ENCODE data around the gene ELF3.

GRCh38 chr1:202034683-202035462 lies 24.5 kb downstream of the ELF3 start:
- TF ChIP-seq, protein P1, sequence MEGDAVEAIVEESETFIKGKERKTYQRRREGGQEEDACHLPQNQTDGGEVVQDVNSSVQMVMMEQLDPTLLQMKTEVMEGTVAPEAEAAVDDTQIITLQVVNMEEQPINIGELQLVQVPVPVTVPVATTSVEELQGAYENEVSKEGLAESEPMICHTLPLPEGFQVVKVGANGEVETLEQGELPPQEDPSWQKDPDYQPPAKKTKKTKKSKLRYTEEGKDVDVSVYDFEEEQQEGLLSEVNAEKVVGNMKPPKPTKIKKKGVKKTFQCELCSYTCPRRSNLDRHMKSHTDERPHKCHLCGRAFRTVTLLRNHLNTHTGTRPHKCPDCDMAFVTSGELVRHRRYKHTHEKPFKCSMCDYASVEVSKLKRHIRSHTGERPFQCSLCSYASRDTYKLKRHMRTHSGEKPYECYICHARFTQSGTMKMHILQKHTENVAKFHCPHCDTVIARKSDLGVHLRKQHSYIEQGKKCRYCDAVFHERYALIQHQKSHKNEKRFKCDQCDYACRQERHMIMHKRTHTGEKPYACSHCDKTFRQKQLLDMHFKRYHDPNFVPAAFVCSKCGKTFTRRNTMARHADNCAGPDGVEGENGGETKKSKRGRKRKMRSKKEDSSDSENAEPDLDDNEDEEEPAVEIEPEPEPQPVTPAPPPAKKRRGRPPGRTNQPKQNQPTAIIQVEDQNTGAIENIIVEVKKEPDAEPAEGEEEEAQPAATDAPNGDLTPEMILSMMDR (IDR thresholded peaks at IDR 0.05; ENCODE audit: low read depth, low read length, missing input control), result no peak
- TF ChIP-seq ZBTB33 (IDR thresholded peaks at IDR 0.05), result no peak
- TF ChIP-seq RAD21 (IDR thresholded peaks at IDR 0.05), result peak in 1 of 2 donors; percentile 23
- no peak for TF ChIP-seq TAF1 (conservative IDR thresholded peaks at IDR 0.05)
- peak; percentile 85 to 92 for TF ChIP-seq JUND (IDR thresholded peaks at IDR 0.05)

Measured in liver (tissue), 3 donors.